DND-41 (cell line): Measurements from ENCODE around the gene RGS6.

Experiments used
- ATAC-seq: fragments of 200-7000 bp; cut with Tn5 transposase; 3 replicates; pipeline ENCODE4 v1.9.1; 2021; ENCODE audit warnings: low read depth; ENCODE audit not compliant: insufficient read depth
- DNase-seq: peaks from one replicate; pipeline ENCODE4 v3.0.0-alpha.2; 2020
- H2AFZ ChIP-seq: 2 replicates; pipeline ENCODE4 v1.6.0; 2012; ENCODE audit warnings: low read depth, low read length
- H3K27ac ChIP-seq: 2 replicates; pipeline ENCODE4 v1.5.1; 2012; ENCODE audit warnings: low read length, inconsistent platforms
- H3K27me3 ChIP-seq: fragments of 200-600 bp; sonication (generic); 2 replicates; pipeline ENCODE4 v1.6.0; 2012; ENCODE audit warnings: low read length, mild to moderate bottlenecking, inconsistent platforms; ENCODE audit not compliant: insufficient read depth, poor library complexity
- H3K36me3 ChIP-seq: 2 replicates; pipeline ENCODE4 v1.5.1; 2012; ENCODE audit warnings: low read length, inconsistent platforms; ENCODE audit not compliant: insufficient read depth
- H3K4me1 ChIP-seq: 2 replicates; pipeline ENCODE4 v1.5.1; 2012; ENCODE audit warnings: mild to moderate bottlenecking, low read length; ENCODE audit not compliant: insufficient read depth
- H3K4me2 ChIP-seq: 2 replicates; pipeline ENCODE4 v1.6.0; 2012; ENCODE audit warnings: mild to moderate bottlenecking, moderate library complexity, low read length, inconsistent platforms; ENCODE audit not compliant: insufficient read depth
- H3K4me3 ChIP-seq, 2 experiments: fragments of 200-600 bp in 1 of 2; shearing (Covaris generic) in 1 of 2; 2 replicates each; pipeline ENCODE4 v1.5.1; 2012 to 2016; ENCODE audit warnings: inconsistent platforms in 2 of 2, low read length in 2 of 2, mild to moderate bottlenecking in 2 of 2, low read depth in 1 of 2, moderate library complexity in 1 of 2
- H3K79me2 ChIP-seq: 2 replicates; pipeline ENCODE4 v1.6.0; 2012; ENCODE audit warnings: low read length, inconsistent platforms; ENCODE audit not compliant: insufficient read depth
- H3K9ac ChIP-seq: 2 replicates; pipeline ENCODE4 v1.6.0; 2012; ENCODE audit warnings: low read depth, mild to moderate bottlenecking, inconsistent platforms, low read length, moderate library complexity
- H3K9me3 ChIP-seq: 2 replicates; pipeline ENCODE4 v1.5.1; 2012; ENCODE audit warnings: low read length, moderate library complexity, mild to moderate bottlenecking, inconsistent platforms; ENCODE audit not compliant: insufficient read depth, severe bottlenecking
- H4K20me1 ChIP-seq: 2 replicates; pipeline ENCODE4 v1.6.0; 2012; ENCODE audit warnings: low read length; ENCODE audit not compliant: insufficient read depth
- EZH2 ChIP-seq: IDR thresholded peaks from 3 replicates; pipeline ENCODE4 v1.6.1; 2012; ENCODE audit warnings: borderline replicate concordance, low read depth, mild to moderate bottlenecking, moderate library complexity, low read length, inconsistent platforms; ENCODE audit not compliant: severe bottlenecking
- TF ChIP-seq, protein P1 (sequence below): IDR thresholded peaks from 2 replicates; pipeline ENCODE4 v1.5.1; 2012; ENCODE audit warnings: borderline replicate concordance, low read length, moderate library complexity, mild to moderate bottlenecking; ENCODE audit not compliant: poor library complexity, severe bottlenecking; ENCODE audit errors: extremely low read depth

The RGS6 gene

DNA sequence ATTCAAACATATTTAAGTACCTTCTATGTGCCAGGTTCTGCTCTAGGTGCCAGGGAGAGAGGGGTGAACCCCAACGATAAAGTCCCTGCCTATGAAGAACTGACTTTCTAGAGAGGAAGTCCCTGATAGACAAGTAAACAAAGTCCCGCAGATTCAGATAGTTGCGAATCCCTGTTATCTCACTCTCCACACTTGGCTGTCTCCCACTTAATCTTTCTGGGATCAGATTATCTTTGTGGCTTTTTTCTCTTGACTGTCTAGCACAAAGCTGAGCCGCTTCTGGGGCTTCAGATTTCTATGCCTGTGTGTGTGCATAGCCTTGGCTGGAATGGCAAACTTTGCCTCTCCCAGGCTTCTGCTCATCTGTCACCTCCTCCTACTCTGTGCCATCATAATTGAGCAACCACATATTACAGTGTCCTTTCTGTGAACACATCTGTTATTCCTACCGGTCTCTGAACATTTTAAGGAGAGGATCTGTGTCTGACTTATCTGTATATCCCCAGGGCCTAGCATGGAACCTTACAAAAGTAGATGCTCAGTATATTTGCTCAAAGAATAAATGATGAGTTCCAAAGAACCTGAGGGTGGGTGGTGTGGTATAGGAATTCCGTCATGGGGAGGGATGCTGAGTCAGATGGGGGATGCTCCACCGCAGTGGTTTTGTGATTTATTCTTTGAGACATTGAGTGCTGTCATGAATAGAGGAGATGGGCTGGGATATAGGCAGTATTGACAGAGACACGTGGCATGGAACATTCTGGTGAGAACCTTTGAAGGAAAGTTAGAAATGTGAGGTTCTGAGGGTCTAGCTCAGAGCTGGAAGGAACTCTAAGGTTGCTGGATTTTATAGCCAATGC, 28.5 kb downstream of the RGS6 start:
- Histone ChIP-seq H2AFZ (no peak overlapping the region), H3K4me2 (no peak overlapping the region), H3K4me1 (no peaks in the 10 kb centered on the region)

DNA sequence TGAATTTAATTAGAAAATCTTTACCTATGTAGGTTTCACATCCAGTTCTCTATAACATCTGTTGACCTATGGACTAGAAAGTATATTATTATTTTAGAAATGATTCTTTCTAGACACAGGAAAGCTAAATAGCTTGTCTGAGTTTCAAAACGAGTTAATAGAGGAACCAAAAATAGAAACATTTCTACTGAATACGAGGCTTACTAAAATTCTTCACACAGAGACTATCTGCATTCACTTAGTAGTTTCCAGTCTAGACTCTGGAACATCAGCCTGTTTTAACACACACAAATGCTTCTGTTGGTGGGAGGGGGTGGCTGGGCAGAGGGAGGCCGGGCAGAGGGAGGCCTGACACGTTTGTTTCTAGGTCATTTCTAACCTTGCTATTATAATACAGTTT, 29.7 kb downstream of the RGS6 start:
- Histone ChIP-seq H4K20me1 (no peaks in the 10 kb centered on the region), H3K27ac (no peak overlapping the region), H3K79me2 (no peaks in the 10 kb centered on the region), H3K4me2 (no peak overlapping the region), H3K4me1 (no peaks in the 10 kb centered on the region), H3K9ac (no peak overlapping the region), H3K9me3 (no peaks in the 10 kb centered on the region), H3K27me3 (peaks cover 6% of the 10 kb centered on the region), H2AFZ (no peak overlapping the region), H3K36me3 (no peaks in the 10 kb centered on the region), H3K4me3 (no peak overlapping the region)
- DNase-seq = no peak
- ATAC-seq = no peak
- TF ChIP-seq EZH2 = no peak
- TF ChIP-seq, protein P1, sequence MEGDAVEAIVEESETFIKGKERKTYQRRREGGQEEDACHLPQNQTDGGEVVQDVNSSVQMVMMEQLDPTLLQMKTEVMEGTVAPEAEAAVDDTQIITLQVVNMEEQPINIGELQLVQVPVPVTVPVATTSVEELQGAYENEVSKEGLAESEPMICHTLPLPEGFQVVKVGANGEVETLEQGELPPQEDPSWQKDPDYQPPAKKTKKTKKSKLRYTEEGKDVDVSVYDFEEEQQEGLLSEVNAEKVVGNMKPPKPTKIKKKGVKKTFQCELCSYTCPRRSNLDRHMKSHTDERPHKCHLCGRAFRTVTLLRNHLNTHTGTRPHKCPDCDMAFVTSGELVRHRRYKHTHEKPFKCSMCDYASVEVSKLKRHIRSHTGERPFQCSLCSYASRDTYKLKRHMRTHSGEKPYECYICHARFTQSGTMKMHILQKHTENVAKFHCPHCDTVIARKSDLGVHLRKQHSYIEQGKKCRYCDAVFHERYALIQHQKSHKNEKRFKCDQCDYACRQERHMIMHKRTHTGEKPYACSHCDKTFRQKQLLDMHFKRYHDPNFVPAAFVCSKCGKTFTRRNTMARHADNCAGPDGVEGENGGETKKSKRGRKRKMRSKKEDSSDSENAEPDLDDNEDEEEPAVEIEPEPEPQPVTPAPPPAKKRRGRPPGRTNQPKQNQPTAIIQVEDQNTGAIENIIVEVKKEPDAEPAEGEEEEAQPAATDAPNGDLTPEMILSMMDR = no peak

More for the DNA sequence above, 28.5 kb downstream of the RGS6 start:
- H3K36me3 ChIP-seq = no peaks in the 10 kb centered on the region
- H3K9ac ChIP-seq = no peak overlapping the region
- no peaks in the 10 kb centered on the region for H4K20me1 ChIP-seq
- ATAC-seq (no peak), DNase-seq (no peak)
- TF ChIP-seq EZH2 = no peak
- TF ChIP-seq, protein P1 = no peak
- H3K79me2 ChIP-seq = no peaks in the 10 kb centered on the region
- no peak overlapping the region for H3K27ac ChIP-seq
- no peaks in the 10 kb centered on the region for H3K9me3 ChIP-seq
- H3K4me3 ChIP-seq = no peak overlapping the region
- peaks cover 3% of the 10 kb centered on the region for H3K27me3 ChIP-seq

DNA sequence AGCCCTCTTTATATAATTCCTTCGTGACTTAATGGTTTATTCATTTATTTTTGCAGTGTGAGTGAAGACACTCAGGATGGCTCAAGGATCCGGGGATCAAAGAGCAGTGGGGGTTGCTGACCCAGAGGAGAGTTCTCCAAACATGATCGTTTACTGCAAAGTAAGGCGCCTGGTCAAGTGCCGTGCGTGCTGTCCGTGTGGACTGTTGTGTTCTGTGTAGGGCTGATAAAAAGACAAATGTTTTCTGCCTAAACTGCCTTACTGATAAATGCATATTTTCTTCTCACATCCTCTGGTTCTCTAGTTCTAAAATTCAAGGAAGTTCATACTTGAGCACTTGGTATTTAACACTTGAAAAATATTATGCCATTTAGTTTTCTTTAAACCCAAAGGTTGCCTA, 32.5 kb downstream of the RGS6 start:
- DNase-seq = no peak
- TF ChIP-seq, protein P1 = no peak
- no peak for TF ChIP-seq EZH2
- ATAC-seq = no peak

More for the DNA sequence above, 32.5 kb downstream of the RGS6 start:
- H3K27me3 ChIP-seq = peaks cover 2% of the 10 kb centered on the region
- no peaks in the 10 kb centered on the region for H3K9me3 ChIP-seq
- no peaks in the 10 kb centered on the region for H3K4me1 ChIP-seq
- H3K9ac ChIP-seq = no peak overlapping the region
- H3K79me2 ChIP-seq = no peaks in the 10 kb centered on the region
- no peak overlapping the region for H3K4me2 ChIP-seq
- H3K36me3 ChIP-seq = no peaks in the 10 kb centered on the region
- no peak overlapping the region for H3K4me3 ChIP-seq
- H4K20me1 ChIP-seq = no peaks in the 10 kb centered on the region
- no peak overlapping the region for H3K27ac ChIP-seq
- no peak overlapping the region for H2AFZ ChIP-seq
